B cell (primary cell): Measurements from ENCODE around the gene DAAM2. TPM values are rescaled to one million over a fixed set of nuclear protein-coding genes. Genes with fewer than 3 reads are reported as not detected.

ENCODE experiments used
- ATAC-seq: fragments of 200-7000 bp; cut with Tn5 transposase; one replicate; pipeline ENCODE4 v1.10.0; 2021; ENCODE audit warnings: low read depth, mild to moderate bottlenecking, moderate number of reproducible peaks, moderate library complexity
- CTCF ChIA-PET: fragments of 350-600 bp; sonication (Branson Sonifier 250); formaldehyde crosslinking; loops from one replicate; lab custom pipeline; 2021; ENCODE audit warnings: antibody characterized with exemption, inconsistent platforms; lab: Charles Lee
- POLR2A ChIA-PET: fragments of 350-600 bp; sonication (Branson Sonifier 250); formaldehyde crosslinking; loops from one replicate; lab custom pipeline; 2021; ENCODE audit warnings: antibody characterized with exemption; lab: Charles Lee
- DNase-seq: peaks from one replicate; pipeline ENCODE4 v3.0.0; 2013
- H2AFZ ChIP-seq: 2 replicates; pipeline ENCODE4 v1.6.1; 2012; ENCODE audit warnings: mild to moderate bottlenecking, low read depth, low read length; ENCODE audit not compliant: insufficient read depth, poor library complexity, severe bottlenecking
- H3K27ac ChIP-seq, 2 donors: 1 replicate in 1 of 2; 2 replicates in 1 of 2; pipeline ENCODE4 v1.5.1; 2012 to 2013; ENCODE audit warnings: low read length in 2 of 2, mild to moderate bottlenecking in 2 of 2, moderate library complexity in 1 of 2
- H3K27me3 ChIP-seq, 4 experiments: fragments of 200-600 bp in 1 of 4; sonication (generic) in 1 of 4; replicated peaks in 1 of 4; 1 replicate in 2 of 4; 2 replicates in 2 of 4; pipeline versions ENCODE4 v1.6.1 to v1.7.0; 2013 to 2016; ENCODE audit warnings: low read length in 3 of 4, mild to moderate bottlenecking in 2 of 4, mixed read lengths in 1 of 4, moderate library complexity in 1 of 4; ENCODE audit not compliant: insufficient read depth in 4 of 4, control insufficient read depth in 3 of 4; ENCODE audit errors: control extremely low read depth in 1 of 4
- H3K36me3 ChIP-seq, 2 experiments: replicated peaks in 1 of 2; 1 replicate in 1 of 2; 2 replicates in 1 of 2; pipeline versions ENCODE4 v1.6.1 to v1.7.1; 2013; ENCODE audit warnings: low read length in 1 of 2; ENCODE audit not compliant: insufficient read depth in 2 of 2, control insufficient read depth in 1 of 2; ENCODE audit errors: control extremely low read depth in 1 of 2, extremely low read depth in 1 of 2
- H3K4me1 ChIP-seq, 2 donors: fragments of 200-600 bp in 1 of 2; sonication (generic) in 1 of 2; 1 replicate in 1 of 2; 2 replicates in 1 of 2; pipeline versions ENCODE4 v1.5.1 to v1.6.1; 2013 to 2017; ENCODE audit warnings: low read length in 2 of 2; ENCODE audit not compliant: control insufficient read depth in 2 of 2, insufficient read depth in 2 of 2
- H3K4me2 ChIP-seq: replicated peaks from 2 replicates; pipeline ENCODE3; 2012; ENCODE audit warnings: mild to moderate bottlenecking, low read depth, low read length; ENCODE audit not compliant: poor library complexity, severe bottlenecking
- H3K4me3 ChIP-seq, 5 experiments: fragments of 200-600 bp in 1 of 5; sonication (generic) in 1 of 5; 1 replicate in 3 of 5; 2 replicates in 2 of 5; pipeline versions ENCODE4 v1.5.1 to v1.7.0; 2011 to 2016; ENCODE audit warnings: low read length in 4 of 5, mild to moderate bottlenecking in 4 of 5, low read depth in 2 of 5, control low read depth in 1 of 5, moderate library complexity in 1 of 5; ENCODE audit not compliant: insufficient read depth in 1 of 5; ENCODE audit errors: control extremely low read depth in 1 of 5, extremely low read depth in 1 of 5
- H3K79me2 ChIP-seq: fragments of 200-600 bp; sonication (generic); one replicate; pipeline ENCODE4 v1.6.0; 2016; ENCODE audit warnings: low read length; ENCODE audit not compliant: control insufficient read depth, insufficient read depth
- H3K9ac ChIP-seq: fragments of 200-600 bp; sonication (generic); 2 replicates; pipeline ENCODE4 v1.6.1; 2017; ENCODE audit warnings: mild to moderate bottlenecking, low read length, moderate library complexity
- H3K9me3 ChIP-seq, 3 donors: one replicate each; pipeline versions ENCODE4 v1.6.1 to v1.7.1; 2013; ENCODE audit warnings: low read length in 2 of 3; ENCODE audit not compliant: control insufficient read depth in 2 of 3, insufficient read depth in 1 of 3; ENCODE audit errors: control extremely low read depth in 1 of 3
- H4K20me1 ChIP-seq: 2 replicates; pipeline ENCODE4 v1.6.0; 2012; ENCODE audit warnings: mild to moderate bottlenecking, low read length; ENCODE audit not compliant: insufficient read depth, control insufficient read depth, poor library complexity, severe bottlenecking
- H3K27ac Mint-ChIP-seq: one replicate; pipeline ENCODE4 v1.8.0; 2021; ENCODE audit warnings: mixed read lengths
- H3K27me3 Mint-ChIP-seq: one replicate; pipeline ENCODE4 v1.8.0; 2021; ENCODE audit warnings: mixed read lengths
- H3K4me1 Mint-ChIP-seq: one replicate; pipeline ENCODE4 v1.8.0; 2021; ENCODE audit warnings: mixed read lengths
- H3K4me3 Mint-ChIP-seq: one replicate; pipeline ENCODE4 v1.8.0; 2021; ENCODE audit warnings: mixed read lengths
- H3K9me3 Mint-ChIP-seq: one replicate; pipeline ENCODE4 v1.8.0; 2022; ENCODE audit warnings: mixed read lengths; ENCODE audit not compliant: insufficient read depth
- CTCF ChIP-seq: fragments of 200-600 bp; IDR thresholded peaks from one replicate; pipeline ENCODE4 v1.8.0; 2022; ENCODE audit warnings: antibody characterized with exemption, mild to moderate bottlenecking
- EZH2 ChIP-seq: IDR thresholded peaks from 2 replicates; pipeline ENCODE4 v1.6.1; 2012; ENCODE audit warnings: borderline replicate concordance, low read depth, mild to moderate bottlenecking, moderate library complexity, low read length; ENCODE audit not compliant: insufficient read depth, poor library complexity, severe bottlenecking
- WGBS: methylation state at CpG from one replicate; pipeline ENCODE4 v1.1.5; 2013; ENCODE audit warnings: missing lambda C conversion rate; ENCODE audit not compliant: insufficient coverage; 5-methylcytosine and 5-hydroxymethylcytosine counted together
- intact Hi-C: fragments of 100-400 bp; cut with micrococcal nuclease; formaldehyde crosslinking; loops from one replicate; pipeline ENCODE4 v1.10.0; 2022
- polyA plus RNA-seq: library from polyadenylated mRNA; depleted of rRNA; stranded (reverse); fragments of >200 nt; gene quantifications from 2 replicates; pipeline ENCODE4 v1.2.3, GENCODE V29; 2012
- total RNA-seq, 2 donors: library from RNA; stranded (reverse); fragments of 120-200 nt in 1 of 2; gene quantifications; 1 replicate in 1 of 2; 2 replicates in 1 of 2; pipeline versions ENCODE4 v1.2.3 to v1.2.4, GENCODE V29; 2013 to 2022

The DAAM2 gene
- total and polyA plus RNA-seq, 2 donors (not counting 1 experiment from before 2014, with no cell fraction given), result not detected

- Histone ChIP-seq H4K20me1 (no peaks in the 10 kb centered on the region), H3K27me3 (no peaks in the 10 kb centered on the region), H3K79me2 (no peaks in the 10 kb centered on the region), H3K4me1 (no peaks in the 10 kb centered on the region), H3K4me2 (no peak overlapping the region), H2AFZ (no peak overlapping the region), H3K9me3 (peaks cover 0 to 6% (median 0%) of the 10 kb centered on the region in 3 donors), H3K4me3 (no peak overlapping the region), H3K36me3 (no peaks in the 10 kb centered on the region), H3K27ac (no peak overlapping the region), H3K9ac (no peak overlapping the region)
- no peaks in the 10 kb centered on the region for H3K9me3 Mint-ChIP-seq
- ATAC-seq, result no peak
- H3K4me3 Mint-ChIP-seq, result no peak overlapping the region
- H3K27me3 Mint-ChIP-seq, result peaks cover 13% of the 10 kb centered on the region
- intact Hi-C loops, result no loop called here
- ChIA-PET CTCF (no interaction called here), POLR2A (no interaction called here)
- H3K4me1 Mint-ChIP-seq, result no peaks in the 10 kb centered on the region
- H3K27ac Mint-ChIP-seq, result no peak overlapping the region
- DNase-seq, result no peak
- 83% methylated on average over 1 of the region's 2 CpGs for WGBS
- TF ChIP-seq CTCF, result no peak
- no peak for TF ChIP-seq EZH2
Measured at GRCh38 chr6:39902136-39902535, 110.0 kb downstream of the DAAM2 start.

GRCh38 chr6:39902786-39903465 is 110.8 kb downstream of the DAAM2 start:
- WGBS, result 100% methylated on average over 1 of the region's 4 CpGs
- H3K4me3 ChIP-seq, result no peak overlapping the region
- no peak overlapping the region for H2AFZ ChIP-seq
- H3K4me2 ChIP-seq, result no peak overlapping the region
- POLR2A ChIA-PET, result no interaction called here
- H3K9me3 Mint-ChIP-seq, result no peaks in the 10 kb centered on the region
- ATAC-seq (no peak), DNase-seq (no peak)
- no peaks in the 10 kb centered on the region for H3K79me2 ChIP-seq
- H3K4me1 Mint-ChIP-seq, result no peaks in the 10 kb centered on the region
- H3K9ac ChIP-seq, result no peak overlapping the region
- H3K27me3 Mint-ChIP-seq, result peaks cover 10% of the 10 kb centered on the region
- H4K20me1 ChIP-seq, result no peaks in the 10 kb centered on the region
- no peaks in the 10 kb centered on the region for H3K36me3 ChIP-seq
- H3K4me3 Mint-ChIP-seq, result no peak overlapping the region
- H3K27ac Mint-ChIP-seq, result no peak overlapping the region
- no peaks in the 10 kb centered on the region for H3K27me3 ChIP-seq
- H3K4me1 ChIP-seq, result no peaks in the 10 kb centered on the region
- CTCF ChIA-PET, result no interaction called here
- TF ChIP-seq CTCF (no peak), EZH2 (no peak)
- intact Hi-C loops, result no loop called here
- H3K27ac ChIP-seq, result no peak overlapping the region
- peaks cover 0 to 6% (median 0%) of the 10 kb centered on the region in 3 donors for H3K9me3 ChIP-seq
